Stomach (tissue), 4 donors: ENCODE measurements around the gene TEAD1.

ENCODE experiments used
- EP300 ChIP-seq: sonication (generic); formaldehyde crosslinking; IDR thresholded peaks from one replicate; pipeline ENCODE4 v1.6.1; 2017; ENCODE audit warnings: antibody characterized with exemption
- POLR2A ChIP-seq, 4 donors: fragments of 450-650 bp; IDR thresholded peaks; one replicate each; pipeline ENCODE4 v1.6.1; 2016; ENCODE audit warnings: antibody characterized with exemption in 4 of 4, control low read depth in 2 of 4, mild to moderate bottlenecking in 1 of 4, moderate library complexity in 1 of 4

- TF ChIP-seq POLR2A (IDR thresholded peaks at IDR 0.05) (no peak), EP300 (no peak)
These were observed 301.0 kb downstream of the TEAD1 start for GRCh38 chr11:12975195-12975594.
